ENCODE results near the gene KLHL5.

The KLHL5 gene

GRCh38 chr4:39044956-39045826 lies 16.8 kb upstream of the KLHL5 start:
- peak; percentile 61 to 84 (median 61) for DNase-seq

- DNase-seq: peak; percentile 21 to 58 (median 41)
Measured at GRCh38 chr4:39045827-39046221, 16.2 kb upstream of the KLHL5 start.

GRCh38 chr4:39046249-39046648 lies 15.8 kb upstream of the KLHL5 start:
- DNase-seq: peak; percentile 85 to 88 (median 87)

GRCh38 chr4:39047681-39048080 lies 14.4 kb upstream of the KLHL5 start:
- peak in 2 of 3 donors; percentile 24 to 37 for DNase-seq

GRCh38 chr4:39048311-39048710 lies 13.7 kb upstream of the KLHL5 start:
- peak; percentile 12 to 43 (median 24) for DNase-seq

GRCh38 chr4:39050590-39050989 lies 11.4 kb upstream of the KLHL5 start:
- DNase-seq: no peak

GRCh38 chr4:39051492-39051891 lies 10.5 kb upstream of the KLHL5 start:
- no peak for DNase-seq

GRCh38 chr4:39053983-39054382 lies 8.0 kb upstream of the KLHL5 start:
- no peak for DNase-seq

GRCh38 chr4:39054497-39054896 lies 7.5 kb upstream of the KLHL5 start:
- no peak for DNase-seq

- DNase-seq: no peak
Measured at GRCh38 chr4:39056023-39056422, 6.0 kb upstream of the KLHL5 start.

GRCh38 chr4:39061457-39061856 lies 575 bp upstream of the KLHL5 start:
- DNase-seq: no peak

GRCh38 chr4:39062770-39063097 lies 702 bp downstream of the KLHL5 start:
- DNase-seq: no peak

GRCh38 chr4:39063430-39063829 lies 1.4 kb downstream of the KLHL5 start:
- no peak for DNase-seq

- DNase-seq: no peak
Measured at GRCh38 chr4:39066371-39066770, 4.3 kb downstream of the KLHL5 start.

- DNase-seq: no peak
Measured at GRCh38 chr4:39067031-39067430, 5.0 kb downstream of the KLHL5 start.

- DNase-seq: no peak
Measured at GRCh38 chr4:39067451-39067850, 5.4 kb downstream of the KLHL5 start.

GRCh38 chr4:39068907-39069306 lies 6.9 kb downstream of the KLHL5 start:
- peak in 2 of 3 donors; percentile 8 to 14 for DNase-seq

GRCh38 chr4:39078829-39079228 lies 16.8 kb downstream of the KLHL5 start:
- no peak for DNase-seq

GRCh38 chr4:39083164-39083563 lies 21.1 kb downstream of the KLHL5 start:
- no peak for DNase-seq

GRCh38 chr4:39085891-39086290 lies 23.9 kb downstream of the KLHL5 start:
- DNase-seq: no peak

- DNase-seq: peak; percentile 31 to 63 (median 52)
Measured at GRCh38 chr4:39096847-39097246, 34.8 kb downstream of the KLHL5 start.

- no peak for DNase-seq
Measured at GRCh38 chr4:39097290-39097689, 35.3 kb downstream of the KLHL5 start.

GRCh38 chr4:39102297-39102696 lies 40.3 kb downstream of the KLHL5 start:
- DNase-seq: no peak

- DNase-seq: no peak
Measured at GRCh38 chr4:39103291-39103690, 41.3 kb downstream of the KLHL5 start.

GRCh38 chr4:39104255-39104654 lies 42.2 kb downstream of the KLHL5 start:
- no peak for DNase-seq

Measured in suppressor macrophage treated with lipopolysaccharide for 1 hour (primary cell).